NCI-H1417 (cell line): ENCODE results near the gene CKLF.

Experiments used
- DNase-seq, 3 experiments: peaks; one replicate each; lab custom pipeline; 2025; lab: John Stamatoyannopoulos, UW

The CKLF gene

GRCh38 chr16:66517586-66518263, 34.7 kb upstream of the CKLF start:
- DNase-seq: no peak

- DNase-seq: no peak
These were observed 32.6 kb upstream of the CKLF start for GRCh38 chr16:66519482-66520373.

GRCh38 chr16:66520406-66521170, 31.8 kb upstream of the CKLF start:
- DNase-seq: no peak

GRCh38 chr16:66521252-66521713, 31.1 kb upstream of the CKLF start:
- no peak for DNase-seq

GRCh38 chr16:66521951-66522771, 30.2 kb upstream of the CKLF start:
- DNase-seq: no peak

GRCh38 chr16:66522816-66523590, 29.4 kb upstream of the CKLF start:
- no peak for DNase-seq

GRCh38 chr16:66523861-66524354, 28.5 kb upstream of the CKLF start:
- no peak for DNase-seq

- no peak for DNase-seq
These were observed 27.7 kb upstream of the CKLF start for GRCh38 chr16:66524601-66525164.

GRCh38 chr16:66525396-66526180, 26.8 kb upstream of the CKLF start:
- DNase-seq: no peak

GRCh38 chr16:66528294-66528693, 24.1 kb upstream of the CKLF start:
- DNase-seq: no peak

- DNase-seq: no peak
These were observed 22.9 kb upstream of the CKLF start for GRCh38 chr16:66529475-66529874.

- DNase-seq: no peak
These were observed 18.0 kb upstream of the CKLF start for GRCh38 chr16:66534376-66534799.

- DNase-seq: no peak
These were observed 15.9 kb upstream of the CKLF start for GRCh38 chr16:66536525-66536924.

- no peak for DNase-seq
These were observed 15.1 kb upstream of the CKLF start for GRCh38 chr16:66537236-66537635.

- no peak for DNase-seq
These were observed 13.5 kb upstream of the CKLF start for GRCh38 chr16:66538910-66539309.

GRCh38 chr16:66539623-66540469, 12.5 kb upstream of the CKLF start:
- peak in 2 of 3 experiments; percentile 0 to 5 for DNase-seq

- DNase-seq: peak in 1 of 3 experiments; percentile 32
These were observed 10.7 kb upstream of the CKLF start for GRCh38 chr16:66541388-66542355.
